HL-60 (cell line): ENCODE measurements around the gene CXCL11.

Source experiments
- DNase-seq, 2 experiments: peaks; one replicate each; pipeline ENCODE4 v3.0.0-alpha.2; 2010 to 2020; ENCODE audit warnings: low read depth in 1 of 2, low spot score in 1 of 2
- H3K27ac ChIP-seq: fragments of 250-450 bp; sonication (Bioruptor Pico); replicated peaks from 2 replicates; pipeline ENCODE4 v1.5.1; 2020; ENCODE audit warnings: mild to moderate bottlenecking, moderate library complexity
- H3K27me3 ChIP-seq: fragments of 250-450 bp; sonication (Bioruptor Pico); 2 replicates; pipeline ENCODE4 v1.5.1; 2021; ENCODE audit warnings: mild to moderate bottlenecking, moderate library complexity; ENCODE audit not compliant: insufficient read depth, poor library complexity, severe bottlenecking
- H3K4me3 ChIP-seq: replicated peaks from 2 replicates; pipeline ENCODE4 v1.5.1; 2011; ENCODE audit warnings: mild to moderate bottlenecking, control low read depth, low read length; ENCODE audit not compliant: insufficient read depth
- CTCF ChIP-seq: IDR thresholded peaks from one replicate; pipeline ENCODE4 v1.5.1; 2011; ENCODE audit warnings: low read length, control low read depth, inconsistent platforms; ENCODE audit not compliant: insufficient read depth
- GABPA ChIP-seq: IDR thresholded peaks from 2 replicates; pipeline ENCODE4 v1.6.1; 2012; ENCODE audit warnings: low read depth
- POLR2AphosphoS5 ChIP-seq: IDR thresholded peaks from 2 replicates; pipeline ENCODE4 v1.6.1; 2012; ENCODE audit warnings: low read depth
- REST ChIP-seq: IDR thresholded peaks from 2 replicates; pipeline ENCODE4 v1.6.1; 2012; ENCODE audit warnings: low read depth; ENCODE audit not compliant: insufficient replicate concordance
- SPI1 ChIP-seq: IDR thresholded peaks from 2 replicates; pipeline ENCODE4 v1.6.1; 2012; ENCODE audit warnings: low read depth, mild to moderate bottlenecking, borderline replicate concordance

CXCL11 gene

GRCh38 chr4:76078033-76078613, 42.3 kb upstream of the CXCL11 start:
- H3K4me3 ChIP-seq: no peak overlapping the region
- no peak overlapping the region for H3K27ac ChIP-seq
- no peak for DNase-seq
- TF ChIP-seq GABPA: no peak
- no peak for TF ChIP-seq REST
- TF ChIP-seq POLR2AphosphoS5: no peak
- no peak for TF ChIP-seq CTCF
- TF ChIP-seq SPI1: no peak
- no peaks in the 10 kb centered on the region for H3K27me3 ChIP-seq

GRCh38 chr4:76074993-76075600, 39.2 kb upstream of the CXCL11 start:
- DNase-seq: no peak
- Histone ChIP-seq H3K27ac (no peak overlapping the region), H3K27me3 (no peaks in the 10 kb centered on the region), H3K4me3 (no peak overlapping the region)
- TF ChIP-seq REST (no peak), CTCF (no peak), SPI1 (no peak), GABPA (no peak), POLR2AphosphoS5 (no peak)

- TF ChIP-seq SPI1 (no peak), GABPA (no peak), POLR2AphosphoS5 (no peak), REST (no peak), CTCF (no peak)
- no peak for DNase-seq
- Histone ChIP-seq H3K4me3 (no peak within 1 kb of the TSS), H3K27ac (no peak within 1 kb of the TSS), H3K27me3 (no peaks in the 10 kb centered on the region)
Observed at GRCh38 chr4:76074468-76074867, 38.6 kb upstream of the CXCL11 start, which contains the start of gene ART3. Gene ART3, plus strand, starts transcription at chr4:76074709. Its CDS starts 1,181 bp downstream, at chr4:76075890.
